ENCODE measurements around the gene PPT2. TPM values are rescaled to one million over a fixed set of nuclear protein-coding genes. Genes with fewer than 3 reads are reported as not detected.

Gene PPT2
- total and polyA plus RNA-seq, 2 of the 13 experiments (the other 11 are each of a cell fraction or from before 2014, with no cell fraction given), result 39.2 to 61.8 TPM

DNA sequence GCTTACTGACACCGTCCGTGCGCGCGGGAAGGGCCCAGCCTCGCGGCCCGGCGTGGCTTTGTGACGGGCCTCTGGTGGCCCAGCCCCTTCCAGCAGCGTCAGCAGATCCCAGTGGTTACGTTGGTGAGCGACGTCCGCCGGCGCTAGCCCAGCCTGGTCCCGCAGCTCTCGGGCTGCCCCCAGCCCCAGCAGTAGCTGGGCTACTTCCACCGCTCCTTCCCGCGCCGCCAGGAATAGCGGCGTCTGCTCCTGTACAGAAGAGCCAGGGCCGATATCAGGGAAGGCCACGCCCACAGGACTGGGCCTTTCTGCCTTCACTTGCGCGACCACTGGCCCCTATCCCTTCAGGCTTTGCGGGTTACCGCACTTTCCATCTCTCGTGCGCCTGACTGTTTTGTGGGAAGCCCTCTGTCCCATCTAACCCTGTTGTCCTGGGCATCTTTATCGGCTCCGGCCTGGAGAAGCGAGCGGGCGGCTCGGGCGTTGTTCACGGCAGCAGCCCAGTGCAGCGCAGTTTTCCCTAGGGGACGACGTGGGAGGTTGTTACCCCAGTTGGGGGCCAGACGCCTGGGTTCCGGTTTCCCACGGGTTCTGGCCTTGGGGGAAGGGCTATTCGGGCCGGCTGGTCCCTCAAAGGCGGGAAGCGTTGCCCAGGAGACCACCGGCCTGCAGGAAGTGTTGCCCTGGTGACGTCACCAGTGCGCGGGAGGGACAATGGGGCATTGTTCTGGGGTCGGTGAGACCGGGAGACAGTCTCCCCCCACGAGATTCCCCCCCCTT is 42.2 kb downstream of the PPT2 start (continued):
- TF ChIP-seq ATF1 (CRISPR knock-in tag; IDR thresholded peaks at IDR 0.05) (peak; percentile 77), PAXIP1 (CRISPR knock-in tag; conservative IDR thresholded peaks at IDR 0.05) (no peak; the same call in none of the 2 replicates), ZSCAN25 (CRISPR knock-in tag; IDR thresholded peaks at IDR 0.05) (peak; percentile 17), GATAD2A (CRISPR knock-in tag; IDR thresholded peaks at IDR 0.05) (no peak), MED8 (CRISPR knock-in tag; IDR thresholded peaks at IDR 0.05; ENCODE audit: insufficient replicate concordance) (no peak), KAT7 (CRISPR knock-in tag; IDR thresholded peaks at IDR 0.05; ENCODE audit: borderline replicate concordance) (peak; percentile 74), HMG20A (CRISPR knock-in tag; IDR thresholded peaks at IDR 0.05; ENCODE audit: borderline replicate concordance) (no peak), SIN3B (IDR thresholded peaks at IDR 0.05; ENCODE audit: low read length) (no peak), CBX5 (CRISPR knock-in tag; IDR thresholded peaks at IDR 0.05; ENCODE audit: borderline replicate concordance) (peak; percentile 12; the same call in 1 of the 2 replicates), ZFAT (CRISPR knock-in tag; conservative IDR thresholded peaks at IDR 0.05) (0 out of 2 replicates have a peak, but pooled peaks have one; percentile 68), ZNF564 (CRISPR knock-in tag; IDR thresholded peaks at IDR 0.05) (no peak), FOXP1 (IDR thresholded peaks at IDR 0.05) (no peak), FOXP1 (CRISPR knock-in tag; IDR thresholded peaks at IDR 0.05) (no peak; the same call in none of the 2 replicates), ZIK1 (CRISPR knock-in tag; IDR thresholded peaks at IDR 0.05; ENCODE audit: borderline replicate concordance, low read depth) (peak; percentile 97), ZNF674 (CRISPR knock-in tag; IDR thresholded peaks at IDR 0.05; ENCODE audit: low read depth) (no peak), HNRNPH1 (optimal IDR thresholded peaks at IDR 0.05; ENCODE audit: low read depth, low read length) (no peak), SIX1 (CRISPR knock-in tag; IDR thresholded peaks at IDR 0.05; ENCODE audit: borderline replicate concordance) (no peak), ZNF484 (CRISPR knock-in tag; IDR thresholded peaks at IDR 0.05; ENCODE audit: borderline replicate concordance, low read depth) (peak; percentile 68; the same call in 1 of the 2 replicates), PLSCR1 (CRISPR knock-in tag; IDR thresholded peaks at IDR 0.05; ENCODE audit: borderline replicate concordance) (no peak), ZNF713 (CRISPR knock-in tag; IDR thresholded peaks at IDR 0.05) (no peak), ZNF772 (CRISPR knock-in tag; IDR thresholded peaks at IDR 0.05) (peak; percentile 82), ZNF737 (CRISPR knock-in tag; IDR thresholded peaks at IDR 0.05; ENCODE audit: borderline replicate concordance) (no peak), BCL6 (CRISPR knock-in tag; IDR thresholded peaks at IDR 0.05) (peak; percentile 3)
- TF ChIP-seq, protein P1, sequence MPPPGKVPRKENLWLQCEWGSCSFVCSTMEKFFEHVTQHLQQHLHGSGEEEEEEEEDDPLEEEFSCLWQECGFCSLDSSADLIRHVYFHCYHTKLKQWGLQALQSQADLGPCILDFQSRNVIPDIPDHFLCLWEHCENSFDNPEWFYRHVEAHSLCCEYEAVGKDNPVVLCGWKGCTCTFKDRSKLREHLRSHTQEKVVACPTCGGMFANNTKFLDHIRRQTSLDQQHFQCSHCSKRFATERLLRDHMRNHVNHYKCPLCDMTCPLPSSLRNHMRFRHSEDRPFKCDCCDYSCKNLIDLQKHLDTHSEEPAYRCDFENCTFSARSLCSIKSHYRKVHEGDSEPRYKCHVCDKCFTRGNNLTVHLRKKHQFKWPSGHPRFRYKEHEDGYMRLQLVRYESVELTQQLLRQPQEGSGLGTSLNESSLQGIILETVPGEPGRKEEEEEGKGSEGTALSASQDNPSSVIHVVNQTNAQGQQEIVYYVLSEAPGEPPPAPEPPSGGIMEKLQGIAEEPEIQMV (CRISPR knock-in tag; IDR thresholded peaks at IDR 0.05; ENCODE audit: low read depth), result peak; percentile 92
- TF ChIP-seq, protein P2, sequence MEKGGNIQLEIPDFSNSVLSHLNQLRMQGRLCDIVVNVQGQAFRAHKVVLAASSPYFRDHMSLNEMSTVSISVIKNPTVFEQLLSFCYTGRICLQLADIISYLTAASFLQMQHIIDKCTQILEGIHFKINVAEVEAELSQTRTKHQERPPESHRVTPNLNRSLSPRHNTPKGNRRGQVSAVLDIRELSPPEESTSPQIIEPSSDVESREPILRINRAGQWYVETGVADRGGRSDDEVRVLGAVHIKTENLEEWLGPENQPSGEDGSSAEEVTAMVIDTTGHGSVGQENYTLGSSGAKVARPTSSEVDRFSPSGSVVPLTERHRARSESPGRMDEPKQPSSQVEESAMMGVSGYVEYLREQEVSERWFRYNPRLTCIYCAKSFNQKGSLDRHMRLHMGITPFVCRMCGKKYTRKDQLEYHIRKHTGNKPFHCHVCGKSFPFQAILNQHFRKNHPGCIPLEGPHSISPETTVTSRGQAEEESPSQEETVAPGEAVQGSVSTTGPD (CRISPR knock-in tag; IDR thresholded peaks at IDR 0.05), result no peak; the same call in 1 of the 2 replicates
